Peyer's patch (tissue), 4 donors: ENCODE measurements around the gene CCDC180.

Experiments used
- CTCF ChIP-seq, 6 experiments: fragments of 450-650 bp in 4 of 6; fragments of 200-600 bp in 2 of 6; sonication (generic) in 1 of 6; IDR thresholded peaks; one replicate each; pipeline ENCODE4 v1.5.1; 2017 to 2019; ENCODE audit warnings: antibody characterized with exemption in 6 of 6, mild to moderate bottlenecking in 3 of 6, moderate library complexity in 1 of 6
- POLR2A ChIP-seq, 2 donors: fragments of 450-650 bp; IDR thresholded peaks; one replicate each; pipeline ENCODE4 v1.5.1; 2017; ENCODE audit warnings: antibody characterized with exemption in 2 of 2, mild to moderate bottlenecking in 2 of 2, moderate library complexity in 2 of 2

GRCh38 chr9:97314503-97314902 lies 7.0 kb downstream of the CCDC180 start:
- no peak for TF ChIP-seq CTCF (IDR thresholded peaks at IDR 0.05)
- no peak for TF ChIP-seq POLR2A (IDR thresholded peaks at IDR 0.05)
